GM12864 (cell line): ENCODE results near the gene ENTPD6.

ENCODE experiments used
- DNase-seq: peaks from one replicate; pipeline ENCODE4 v3.0.0-alpha.2; 2011; ENCODE audit warnings: low read depth
- H3K4me3 ChIP-seq: 2 replicates; pipeline ENCODE4 v1.5.1; 2011; ENCODE audit warnings: mild to moderate bottlenecking, low read depth, low read length, control low read depth
- CTCF ChIP-seq: IDR thresholded peaks from 2 replicates; pipeline ENCODE4 v1.5.1; 2011; ENCODE audit warnings: low read depth, mild to moderate bottlenecking, moderate library complexity, low read length, control low read depth, inconsistent platforms; ENCODE audit errors: missing control alignments

The ENTPD6 gene

GRCh38 chr20:25274891-25275812 is 79.6 kb downstream of the ENTPD6 start:
- H3K4me3 ChIP-seq, result no peak overlapping the region
- no peak for TF ChIP-seq CTCF
- DNase-seq, result no peak

GRCh38 chr20:25275813-25276532 is 80.5 kb downstream of the ENTPD6 start:
- TF ChIP-seq CTCF, result no peak
- no peak for DNase-seq
- no peak overlapping the region for H3K4me3 ChIP-seq
